Measurements from ENCODE around the gene DUSP15.
"Not testable (repeated sequence)": the region's sequence is repeated elsewhere in the genome, so short reads cannot be mapped to it uniquely, and the experiment has no call there.

Gene DUSP15

DNA sequence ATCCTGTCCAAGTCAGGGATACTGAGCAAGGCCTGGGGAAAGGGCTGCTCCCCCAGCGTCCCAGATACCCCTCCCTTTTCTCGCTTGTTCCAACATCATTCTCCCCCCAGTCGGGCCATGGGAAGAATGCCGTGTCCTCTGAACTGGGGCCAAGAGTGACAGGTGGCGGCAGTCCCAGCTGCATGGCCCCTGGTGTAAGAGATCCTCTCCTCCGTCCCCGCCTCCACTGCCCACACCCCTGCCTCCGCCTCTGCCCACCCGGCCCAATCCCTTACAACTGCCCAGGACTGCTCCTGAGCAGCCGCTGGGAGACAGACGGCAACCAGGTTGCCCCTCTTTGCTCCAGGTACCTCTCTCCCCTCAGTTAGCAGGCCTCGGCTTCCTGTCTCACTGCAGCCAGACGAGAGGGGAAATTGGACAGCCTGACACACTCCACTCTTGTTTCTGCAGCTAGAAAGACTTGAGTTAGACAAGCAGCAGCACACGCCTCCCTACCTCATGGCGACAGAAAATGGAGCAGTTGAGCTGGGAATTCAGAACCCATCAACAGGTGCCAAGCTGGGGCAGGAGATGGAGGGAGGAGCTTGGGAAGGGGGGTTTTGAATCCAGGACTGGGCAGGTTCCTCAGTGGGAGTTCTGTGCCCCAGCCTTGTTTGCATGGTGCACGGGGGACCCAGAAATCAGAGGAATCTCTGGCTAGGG, 51.1 kb downstream of the DUSP15 start, which contains the start of gene MYLK2:
Gene MYLK2 (plus strand): TSS at position 274 of the 702 bp plus-strand sequence. CDS start 225 bp downstream, at position 499.
- DNase-seq, result no peak

DNA sequence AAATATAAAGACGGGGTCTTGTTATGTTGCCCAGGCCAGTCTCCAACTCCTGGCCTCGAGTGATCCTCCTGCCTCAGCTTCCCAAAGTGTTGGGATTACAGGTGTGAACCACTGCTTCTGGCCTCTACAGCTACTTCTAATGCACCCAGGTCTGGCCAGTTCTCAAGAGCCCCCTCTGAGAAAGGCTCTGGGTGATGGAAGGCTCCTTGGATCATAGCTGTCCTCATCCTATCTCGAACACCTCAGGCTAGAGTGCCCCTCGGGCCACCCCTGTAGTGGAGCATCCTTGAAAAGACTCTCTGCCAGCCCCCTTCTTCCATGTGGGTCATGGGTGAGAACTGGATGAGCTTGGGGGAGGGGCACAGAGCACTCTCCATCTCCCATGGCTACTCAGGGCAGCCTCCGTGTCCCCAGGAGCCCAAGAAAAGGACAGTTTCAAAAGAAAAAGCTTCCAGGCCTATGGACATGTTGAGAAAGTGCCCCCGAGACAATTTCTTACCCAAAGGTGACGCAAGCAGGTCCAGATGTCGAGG, 51.9 kb downstream of the DUSP15 start:
- no peak for DNase-seq

DNA sequence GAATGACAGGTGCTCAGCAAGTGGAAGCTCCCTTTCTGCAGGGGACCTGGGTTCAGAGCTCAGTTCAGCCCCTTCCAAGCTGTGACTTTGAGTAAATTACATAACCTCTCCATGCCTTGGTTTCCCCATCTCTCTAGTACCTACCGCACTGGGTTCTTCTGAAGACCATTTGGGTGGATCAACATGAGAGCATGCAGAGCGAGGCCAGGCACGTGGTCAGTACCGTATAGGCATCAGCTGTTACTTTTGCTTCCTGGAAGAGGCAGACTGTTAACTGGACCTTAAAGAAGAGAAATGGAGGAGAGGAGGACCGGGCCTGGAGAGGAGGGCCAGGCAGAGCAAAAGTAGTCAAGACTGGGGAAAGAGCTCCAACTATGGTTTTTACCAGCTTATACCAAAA, 52.9 kb downstream of the DUSP15 start:
- no peak for DNase-seq

DNA sequence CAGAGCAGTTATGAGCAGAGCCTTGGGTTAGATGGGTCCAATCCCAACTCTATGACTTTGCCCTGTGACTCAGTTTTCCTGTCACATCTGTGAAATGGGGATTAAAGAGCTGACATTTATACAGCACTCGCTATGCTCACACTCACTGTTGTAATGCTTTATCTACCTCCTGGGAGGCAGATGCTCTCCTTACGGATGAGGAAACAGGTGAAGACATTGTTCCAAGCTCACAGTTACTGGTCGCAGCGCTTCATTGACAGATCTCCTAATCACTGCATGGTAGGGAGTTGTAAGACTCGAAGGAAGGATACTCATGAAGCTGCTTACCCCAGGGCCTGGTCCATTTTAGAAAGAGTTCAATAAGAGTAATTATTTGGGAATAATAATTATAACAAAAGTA, 54.1 kb downstream of the DUSP15 start:
- no peak for DNase-seq

DNA sequence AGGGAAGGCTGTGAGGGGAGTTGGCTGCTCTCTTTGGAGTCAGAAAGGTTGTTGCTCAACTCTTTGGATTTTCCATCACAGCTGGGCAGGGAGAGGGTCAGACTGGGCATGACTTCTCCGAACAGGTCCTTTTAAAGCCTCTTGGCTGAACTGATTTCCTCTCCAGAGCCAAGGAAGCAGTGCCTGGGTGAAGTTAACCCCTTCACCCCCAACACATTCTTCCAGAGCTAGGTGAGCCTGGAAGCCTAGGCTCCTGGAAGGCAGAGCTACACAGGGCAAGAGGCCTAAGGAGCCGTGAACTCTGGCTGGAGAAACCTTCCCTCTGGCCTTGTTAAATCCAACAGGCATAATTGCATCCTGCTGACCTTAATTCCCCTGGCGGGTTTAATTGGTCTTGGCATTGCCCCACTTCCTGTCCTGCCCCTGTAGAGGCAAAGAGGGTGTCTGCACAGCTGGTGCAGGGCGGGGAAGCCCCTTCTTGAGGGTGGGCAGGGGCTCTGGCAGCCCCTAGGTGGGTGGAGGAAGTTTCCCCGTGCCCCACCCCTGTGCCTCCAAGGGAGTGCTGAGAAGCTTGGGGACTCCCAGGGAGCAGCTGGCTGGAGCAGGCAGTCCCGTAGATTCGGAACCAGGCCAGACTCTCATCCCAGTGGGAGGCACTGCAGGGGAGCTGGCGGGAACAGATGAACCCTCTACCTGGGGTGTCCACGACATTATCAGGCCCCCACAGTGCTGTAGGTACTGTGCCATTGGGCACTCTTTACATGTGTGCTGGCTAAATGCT, 54.7 kb downstream of the DUSP15 start:
- DNase-seq, result no peak

DNA sequence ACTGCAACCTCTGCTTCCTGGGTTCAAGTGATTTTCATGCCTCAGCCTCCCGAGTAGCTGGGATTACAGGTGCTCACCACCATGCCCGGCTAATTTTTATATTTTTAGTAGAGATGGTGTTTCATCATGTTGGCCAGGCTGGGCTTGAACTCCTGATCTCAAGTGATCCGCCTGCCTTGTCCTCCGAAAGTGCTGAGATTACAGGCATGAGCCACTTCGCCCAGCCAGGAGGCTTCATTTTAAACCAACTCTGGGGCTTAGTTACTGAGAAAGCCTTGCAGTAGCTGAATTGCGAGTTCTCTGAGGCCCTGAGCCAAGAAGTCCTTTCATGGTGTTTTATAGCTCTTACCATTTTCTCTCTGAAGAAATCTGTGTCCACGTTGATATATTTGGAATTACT, 56.2 kb downstream of the DUSP15 start:
- DNase-seq, result not testable (repeated sequence)

DNA sequence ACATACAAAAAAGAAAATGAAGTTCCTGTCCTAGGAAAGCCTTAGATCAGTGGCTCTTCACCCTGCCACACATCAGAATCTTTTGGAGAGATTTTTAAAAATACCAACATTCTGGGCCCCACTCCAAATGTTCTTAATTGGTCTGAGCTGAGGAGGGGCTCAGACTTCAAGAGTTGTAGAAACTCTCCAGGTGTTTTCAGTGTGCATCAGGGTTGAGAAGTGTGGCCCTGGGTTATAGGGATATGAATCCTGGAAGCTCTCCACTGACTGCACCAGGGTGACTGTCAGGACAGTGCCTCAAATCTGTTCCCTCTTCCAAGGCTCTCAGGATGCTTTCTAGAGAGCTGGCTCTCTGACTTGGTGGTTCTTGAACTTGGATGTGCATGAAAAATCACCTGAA, 56.7 kb downstream of the DUSP15 start:
- no peak for DNase-seq

DNA sequence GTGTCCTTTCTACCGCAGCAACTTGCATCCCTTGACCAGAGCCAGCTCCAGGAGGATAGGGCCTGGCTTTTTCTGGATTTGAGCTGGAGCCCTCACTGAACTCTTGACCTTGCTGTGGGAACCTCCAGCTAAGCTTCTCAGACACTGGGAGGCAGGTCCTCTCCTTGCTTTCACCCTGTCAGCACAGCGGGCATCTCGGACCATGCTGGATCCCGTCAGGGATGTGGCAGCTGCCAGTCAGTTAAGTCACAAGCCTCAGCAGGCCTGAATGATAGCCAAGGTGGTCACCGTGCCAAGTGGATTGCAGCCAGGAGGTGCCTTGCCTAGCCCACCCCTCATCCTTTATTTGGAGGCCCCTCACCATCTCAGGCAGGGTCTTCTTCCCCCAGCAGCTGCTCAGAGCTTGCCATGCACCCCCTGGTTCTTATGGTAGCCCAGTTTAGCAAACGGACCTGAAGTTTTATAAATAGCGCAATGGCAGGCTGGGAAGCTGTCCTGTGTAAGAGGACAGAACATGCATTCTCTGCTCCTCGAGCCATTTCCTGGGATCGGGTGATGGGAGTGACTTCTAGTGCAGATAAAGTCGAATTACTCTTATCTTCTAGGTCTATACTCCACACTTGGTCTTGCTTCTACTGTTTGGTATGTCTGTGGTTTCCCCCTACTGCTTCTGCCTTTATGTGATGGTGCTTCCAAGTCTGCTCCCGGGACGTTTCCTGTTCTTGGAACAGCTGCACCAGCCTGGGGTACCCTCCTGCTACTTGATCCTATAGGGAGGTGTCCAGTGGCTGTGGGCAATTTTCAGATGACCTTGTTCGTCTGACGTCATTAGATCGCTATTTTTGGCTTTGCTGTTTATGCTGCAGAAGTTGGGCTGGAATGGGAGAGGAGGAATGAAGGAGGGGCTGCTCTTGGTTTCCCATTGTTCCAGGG, 58.3 kb downstream of the DUSP15 start:
- peak; percentile 14 for DNase-seq

DNA sequence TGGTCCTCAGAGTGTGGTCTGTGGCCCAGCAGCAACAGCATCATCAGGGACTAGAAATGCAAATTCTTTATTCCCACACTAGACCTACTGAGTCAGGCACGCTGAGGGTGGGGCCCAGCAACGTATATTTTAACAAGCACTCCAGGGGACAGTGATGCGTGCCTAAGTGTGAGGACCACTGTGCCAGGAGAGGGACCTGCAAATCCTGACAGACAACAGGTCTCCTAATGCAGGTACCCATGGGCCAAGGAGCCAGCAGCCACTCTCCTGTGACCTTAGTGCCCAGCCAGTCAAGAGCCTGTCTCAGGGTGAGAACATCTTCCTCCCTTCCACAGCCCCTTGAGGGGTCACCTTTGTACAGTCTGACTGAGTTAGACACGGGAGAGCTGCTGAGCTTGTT, 59.1 kb downstream of the DUSP15 start:
- no peak for DNase-seq
